ENCODE data around the gene MYO18B.

The MYO18B gene

GRCh38 chr22:25909614-25910387 is 167.8 kb downstream of the MYO18B start:
- no peak for DNase-seq

GRCh38 chr22:25911243-25911972 is 169.4 kb downstream of the MYO18B start:
- DNase-seq = no peak

GRCh38 chr22:25919452-25919851 is 177.5 kb downstream of the MYO18B start:
- no peak for DNase-seq

- DNase-seq = no peak
Observed at GRCh38 chr22:25922141-25922540, 180.2 kb downstream of the MYO18B start.

- no peak for DNase-seq
Observed at GRCh38 chr22:25923914-25924313, 181.9 kb downstream of the MYO18B start.

- DNase-seq = no peak
Observed at GRCh38 chr22:25928038-25928437, 186.1 kb downstream of the MYO18B start.

- DNase-seq = no peak
Observed at GRCh38 chr22:25929321-25929878, 187.4 kb downstream of the MYO18B start.

GRCh38 chr22:25930083-25930482 is 188.1 kb downstream of the MYO18B start:
- no peak for DNase-seq

- no peak for DNase-seq
Observed at GRCh38 chr22:25930788-25931310, 188.9 kb downstream of the MYO18B start.

- DNase-seq = no peak
Observed at GRCh38 chr22:25933158-25933788, 191.3 kb downstream of the MYO18B start.

- DNase-seq = no peak
Observed at GRCh38 chr22:25935266-25936058, 193.5 kb downstream of the MYO18B start.

GRCh38 chr22:25938151-25938550 is 196.2 kb downstream of the MYO18B start:
- DNase-seq = no peak

- no peak for DNase-seq
Observed at GRCh38 chr22:25939384-25939783, 197.4 kb downstream of the MYO18B start.

GRCh38 chr22:25940479-25940878 is 198.5 kb downstream of the MYO18B start:
- no peak for DNase-seq

- DNase-seq = no peak
Observed at GRCh38 chr22:25941365-25941960, 199.5 kb downstream of the MYO18B start.

GRCh38 chr22:25942115-25942855 is 200.3 kb downstream of the MYO18B start:
- no peak for DNase-seq

GRCh38 chr22:25942856-25943411 is 200.9 kb downstream of the MYO18B start:
- no peak for DNase-seq

- no peak for DNase-seq
Observed at GRCh38 chr22:25950111-25950510, 208.1 kb downstream of the MYO18B start.

- no peak for DNase-seq
Observed at GRCh38 chr22:25953276-25953675, 211.3 kb downstream of the MYO18B start.

GRCh38 chr22:25953919-25954318 is 211.9 kb downstream of the MYO18B start:
- no peak for DNase-seq

GRCh38 chr22:25955323-25955722 is 213.3 kb downstream of the MYO18B start:
- DNase-seq = no peak

Measured in stimulated activated CD4-positive, alpha-beta T cell treated with anti-CD3 and anti-CD28 coated beads, Interleukin-4, amount 100 ng/mL, for 4 hours (primary cell).